ENCODE results near the gene SCN2A. TPM values are rescaled to one million over a fixed set of nuclear protein-coding genes. Genes with fewer than 3 reads are reported as not detected.

Gene SCN2A
- total RNA-seq, 1 experiment from 2014 or later = not detected

DNA sequence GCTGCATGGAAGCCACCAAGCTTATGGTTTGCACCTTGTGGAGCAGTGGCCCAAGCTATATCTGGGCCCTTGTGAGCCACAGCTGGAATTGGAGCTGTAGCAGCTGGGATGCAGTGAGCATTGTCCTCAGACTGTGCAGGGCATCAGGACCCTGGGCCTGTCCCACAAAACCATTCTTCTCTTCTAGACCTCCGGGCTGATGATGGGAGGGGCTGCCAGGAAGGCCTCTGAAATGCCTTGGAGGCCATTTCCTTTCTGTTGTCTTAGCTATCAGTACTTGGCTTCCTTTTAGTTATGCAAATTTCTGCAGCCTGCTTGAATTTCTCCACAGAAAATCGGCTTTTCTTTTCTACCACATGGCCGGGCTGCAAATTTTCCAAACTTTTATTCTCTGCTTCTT, 183.9 kb downstream of the SCN2A start:
- TF ChIP-seq, protein P1, sequence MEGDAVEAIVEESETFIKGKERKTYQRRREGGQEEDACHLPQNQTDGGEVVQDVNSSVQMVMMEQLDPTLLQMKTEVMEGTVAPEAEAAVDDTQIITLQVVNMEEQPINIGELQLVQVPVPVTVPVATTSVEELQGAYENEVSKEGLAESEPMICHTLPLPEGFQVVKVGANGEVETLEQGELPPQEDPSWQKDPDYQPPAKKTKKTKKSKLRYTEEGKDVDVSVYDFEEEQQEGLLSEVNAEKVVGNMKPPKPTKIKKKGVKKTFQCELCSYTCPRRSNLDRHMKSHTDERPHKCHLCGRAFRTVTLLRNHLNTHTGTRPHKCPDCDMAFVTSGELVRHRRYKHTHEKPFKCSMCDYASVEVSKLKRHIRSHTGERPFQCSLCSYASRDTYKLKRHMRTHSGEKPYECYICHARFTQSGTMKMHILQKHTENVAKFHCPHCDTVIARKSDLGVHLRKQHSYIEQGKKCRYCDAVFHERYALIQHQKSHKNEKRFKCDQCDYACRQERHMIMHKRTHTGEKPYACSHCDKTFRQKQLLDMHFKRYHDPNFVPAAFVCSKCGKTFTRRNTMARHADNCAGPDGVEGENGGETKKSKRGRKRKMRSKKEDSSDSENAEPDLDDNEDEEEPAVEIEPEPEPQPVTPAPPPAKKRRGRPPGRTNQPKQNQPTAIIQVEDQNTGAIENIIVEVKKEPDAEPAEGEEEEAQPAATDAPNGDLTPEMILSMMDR (IDR thresholded peaks at IDR 0.05; ENCODE audit: insufficient read depth in 1 of 2, low read depth in 1 of 2, low read length in 1 of 2, severe bottlenecking in 1 of 2, unreplicated experiment in 1 of 2) = no peak
- ChIA-PET POLR2A (no interaction called here), CTCF (no interaction called here)
- Histone ChIP-seq H3K36me3 (ENCODE audit: control insufficient read depth, insufficient read depth, low read length) (no peaks in the 10 kb centered on the region), H3K27me3 (replicated peaks; ENCODE audit: control insufficient read depth, insufficient read depth, low read length) (no peaks in the 10 kb centered on the region), H3K4me3 (ENCODE audit: low read depth, low read length) (no peak overlapping the region), H3K9me3 (no peaks in the 10 kb centered on the region; the same call in 1 of the 2 replicates), H3K4me1 (peaks cover 4% of the 10 kb centered on the region; the same call in 1 of the 2 replicates)
- peaks cover 4% of the 10 kb centered on the region for H3K4me1 Mint-ChIP-seq (ENCODE audit: low read depth, unreplicated experiment)
- no peak overlapping the region for H3K27ac Mint-ChIP-seq (ENCODE audit: unreplicated experiment)
- H3K4me3 Mint-ChIP-seq (ENCODE audit: unreplicated experiment) = no peak overlapping the region
- BruUV-seq (replicated peaks) = no TSS peak
- H3K27me3 Mint-ChIP-seq (ENCODE audit: insufficient read depth, unreplicated experiment) = no peaks in the 10 kb centered on the region
- no peak for DNase-seq
- peaks cover 26% of the 10 kb centered on the region for H3K9me3 Mint-ChIP-seq (ENCODE audit: unreplicated experiment)
- no peaks in the 10 kb centered on the region for H3K36me3 Mint-ChIP-seq (ENCODE audit: insufficient read depth, unreplicated experiment)
- intact Hi-C loops (cut with micrococcal nuclease; ENCODE audit: unreplicated experiment) = no loop called here

DNA sequence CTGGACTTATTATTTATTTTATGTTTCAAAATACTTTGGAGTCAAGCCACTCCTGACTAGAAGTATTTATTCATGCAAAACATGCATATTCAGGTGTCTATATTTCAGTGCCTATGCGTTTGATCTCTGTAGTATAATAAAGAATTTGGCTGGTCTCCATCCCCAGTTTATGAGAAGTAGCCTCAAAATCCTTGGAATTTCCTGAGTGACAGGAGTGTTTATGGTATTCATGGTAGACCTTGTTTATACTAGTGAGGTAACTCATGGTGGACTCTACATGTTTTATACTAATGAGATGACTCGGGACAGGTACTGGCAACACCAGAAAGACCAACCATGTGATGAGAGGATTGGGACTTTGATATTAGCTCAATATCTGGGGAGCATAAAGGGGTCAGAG, 186.3 kb downstream of the SCN2A start:
- POLR2A ChIA-PET = no interaction called here
- Mint-ChIP-seq H3K27ac (ENCODE audit: unreplicated experiment) (no peak overlapping the region), H3K4me3 (ENCODE audit: unreplicated experiment) (no peak overlapping the region)

DNA sequence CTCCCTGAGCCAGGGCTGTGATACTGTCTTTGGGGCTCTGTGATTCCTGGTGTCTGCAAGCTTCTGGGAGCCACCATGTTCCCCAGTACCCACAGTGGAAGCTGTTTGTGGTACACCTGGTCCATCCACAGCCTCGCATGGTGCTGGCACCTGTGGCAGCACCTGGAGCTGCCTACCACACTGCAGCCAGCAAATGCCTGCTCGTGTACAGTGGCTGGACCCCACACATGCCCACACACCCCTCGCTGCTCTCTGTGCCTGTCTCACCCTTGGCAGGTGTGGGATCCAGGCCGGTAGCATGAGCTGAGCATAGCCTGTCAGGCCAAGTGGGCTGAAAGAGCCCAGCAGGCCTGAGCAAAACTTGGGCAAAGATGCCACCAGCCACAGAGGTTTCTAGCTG, 188.5 kb downstream of the SCN2A start:
- Histone ChIP-seq H3K4me1 (0 out of 2 replicates have a peak, but pooled peaks cover under 1% of the 10 kb centered on the region), H3K36me3 (ENCODE audit: control insufficient read depth, insufficient read depth, low read length) (no peaks in the 10 kb centered on the region), H3K4me3 (ENCODE audit: low read depth, low read length) (no peak overlapping the region), H3K27me3 (replicated peaks; ENCODE audit: control insufficient read depth, insufficient read depth, low read length) (no peaks in the 10 kb centered on the region), H3K9me3 (no peaks in the 10 kb centered on the region; the same call in none of the 2 replicates)
- BruUV-seq (replicated peaks) = no TSS peak
- TF ChIP-seq, protein P1 (IDR thresholded peaks at IDR 0.05; ENCODE audit: insufficient read depth in 1 of 2, low read depth in 1 of 2, low read length in 1 of 2, severe bottlenecking in 1 of 2, unreplicated experiment in 1 of 2) = no peak
- no peaks in the 10 kb centered on the region for H3K4me1 Mint-ChIP-seq (ENCODE audit: low read depth, unreplicated experiment)
- no peak overlapping the region for H3K27ac Mint-ChIP-seq (ENCODE audit: unreplicated experiment)
- H3K36me3 Mint-ChIP-seq (ENCODE audit: insufficient read depth, unreplicated experiment) = no peaks in the 10 kb centered on the region
- POLR2A ChIA-PET = no interaction called here
- no peaks in the 10 kb centered on the region for H3K27me3 Mint-ChIP-seq (ENCODE audit: insufficient read depth, unreplicated experiment)
- no peak overlapping the region for H3K4me3 Mint-ChIP-seq (ENCODE audit: unreplicated experiment)
- intact Hi-C loops (cut with micrococcal nuclease; ENCODE audit: unreplicated experiment) = no loop called here
- CTCF ChIA-PET = no interaction called here
- peaks cover 14% of the 10 kb centered on the region for H3K9me3 Mint-ChIP-seq (ENCODE audit: unreplicated experiment)
- DNase-seq = no peak

More for the DNA sequence above, 186.3 kb downstream of the SCN2A start:
- no peak overlapping the region for H3K4me3 ChIP-seq (ENCODE audit: low read depth, low read length)
- no peaks in the 10 kb centered on the region; the same call in none of the 2 replicates for H3K9me3 ChIP-seq
- H3K4me1 ChIP-seq = no peaks in the 10 kb centered on the region
- H3K36me3 ChIP-seq (ENCODE audit: control insufficient read depth, insufficient read depth, low read length) = no peaks in the 10 kb centered on the region
- intact Hi-C loops (cut with micrococcal nuclease; ENCODE audit: unreplicated experiment) = no loop called here
- TF ChIP-seq, protein P1 (IDR thresholded peaks at IDR 0.05; ENCODE audit: insufficient read depth in 1 of 2, low read depth in 1 of 2, low read length in 1 of 2, severe bottlenecking in 1 of 2, unreplicated experiment in 1 of 2) = no peak
- H3K36me3 Mint-ChIP-seq (ENCODE audit: insufficient read depth, unreplicated experiment) = no peaks in the 10 kb centered on the region
- H3K9me3 Mint-ChIP-seq (ENCODE audit: unreplicated experiment) = peaks cover 26% of the 10 kb centered on the region
- CTCF ChIA-PET = no interaction called here
- H3K27me3 Mint-ChIP-seq (ENCODE audit: insufficient read depth, unreplicated experiment) = no peaks in the 10 kb centered on the region
- H3K4me1 Mint-ChIP-seq (ENCODE audit: low read depth, unreplicated experiment) = no peaks in the 10 kb centered on the region
- no peaks in the 10 kb centered on the region for H3K27me3 ChIP-seq (replicated peaks; ENCODE audit: control insufficient read depth, insufficient read depth, low read length)
- no TSS peak for BruUV-seq (replicated peaks)
- DNase-seq = no peak

Measured in Caco-2 (cell line).